Gastroesophageal sphincter (tissue), 3 donors: Measurements from ENCODE around the gene PI4KA.

Experiments
- EP300 ChIP-seq: sonication (generic); formaldehyde crosslinking; IDR thresholded peaks from one replicate; pipeline ENCODE4 v1.6.1; 2017; ENCODE audit warnings: antibody characterized with exemption, mild to moderate bottlenecking
- TF ChIP-seq, protein P1 (sequence below), 4 experiments: fragments of 200-600 bp in 2 of 4; fragments of 450-650 bp in 2 of 4; sonication (generic) in 1 of 4; IDR thresholded peaks; one replicate each; pipeline ENCODE4 v1.5.1; 2017 to 2019; ENCODE audit warnings: antibody characterized with exemption in 4 of 4, mild to moderate bottlenecking in 2 of 4, moderate library complexity in 2 of 4

DNA sequence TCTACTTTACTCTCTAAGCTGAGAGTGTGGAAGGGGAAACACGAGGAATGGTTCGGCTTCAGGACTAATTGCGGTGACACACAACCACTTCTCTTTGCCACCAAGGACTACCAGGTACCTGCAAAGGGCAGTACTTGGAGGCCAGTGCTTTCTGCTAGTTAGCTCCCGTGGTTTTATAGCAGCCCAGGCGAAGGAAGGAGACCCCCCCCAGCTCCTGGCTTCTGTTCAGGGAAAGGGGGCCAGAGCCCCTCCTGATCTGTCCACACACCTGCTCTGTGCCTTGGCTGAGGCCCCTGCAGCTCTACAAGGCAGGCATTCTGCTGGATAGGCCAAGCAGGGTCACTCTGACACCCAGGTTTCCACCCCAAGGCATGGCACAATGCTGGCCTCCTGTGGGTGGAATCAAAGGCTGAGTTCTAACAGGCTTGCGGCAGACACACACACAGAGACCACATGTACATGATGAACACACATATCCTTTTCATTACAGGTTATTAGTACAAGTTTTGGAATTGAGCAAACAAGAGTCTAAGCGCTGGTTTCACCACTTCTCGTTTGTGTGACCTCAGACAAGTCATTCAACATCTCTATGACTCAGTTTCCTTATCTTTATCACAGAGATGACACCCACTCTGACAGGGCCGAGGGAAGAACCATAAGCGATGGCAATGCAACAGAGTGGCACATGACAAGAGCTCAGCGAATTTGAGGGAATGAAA is 77.2 kb downstream of the PI4KA start:
- TF ChIP-seq, protein P1, sequence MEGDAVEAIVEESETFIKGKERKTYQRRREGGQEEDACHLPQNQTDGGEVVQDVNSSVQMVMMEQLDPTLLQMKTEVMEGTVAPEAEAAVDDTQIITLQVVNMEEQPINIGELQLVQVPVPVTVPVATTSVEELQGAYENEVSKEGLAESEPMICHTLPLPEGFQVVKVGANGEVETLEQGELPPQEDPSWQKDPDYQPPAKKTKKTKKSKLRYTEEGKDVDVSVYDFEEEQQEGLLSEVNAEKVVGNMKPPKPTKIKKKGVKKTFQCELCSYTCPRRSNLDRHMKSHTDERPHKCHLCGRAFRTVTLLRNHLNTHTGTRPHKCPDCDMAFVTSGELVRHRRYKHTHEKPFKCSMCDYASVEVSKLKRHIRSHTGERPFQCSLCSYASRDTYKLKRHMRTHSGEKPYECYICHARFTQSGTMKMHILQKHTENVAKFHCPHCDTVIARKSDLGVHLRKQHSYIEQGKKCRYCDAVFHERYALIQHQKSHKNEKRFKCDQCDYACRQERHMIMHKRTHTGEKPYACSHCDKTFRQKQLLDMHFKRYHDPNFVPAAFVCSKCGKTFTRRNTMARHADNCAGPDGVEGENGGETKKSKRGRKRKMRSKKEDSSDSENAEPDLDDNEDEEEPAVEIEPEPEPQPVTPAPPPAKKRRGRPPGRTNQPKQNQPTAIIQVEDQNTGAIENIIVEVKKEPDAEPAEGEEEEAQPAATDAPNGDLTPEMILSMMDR (IDR thresholded peaks at IDR 0.05) = no peak
- no peak for TF ChIP-seq EP300
